Fibroblast of villous mesenchyme (primary cell): ENCODE measurements around the gene SEMA5B. TPM values are rescaled to one million over a fixed set of nuclear protein-coding genes. Genes with fewer than 3 reads are reported as not detected.

ENCODE experiments used
- DNase-seq: peaks from one replicate; pipeline ENCODE4 v3.0.0-alpha.2; 2010; ENCODE audit warnings: low read depth
- H3K4me3 ChIP-seq: 2 replicates; pipeline ENCODE4 v1.5.1; 2011; ENCODE audit warnings: low read depth, mild to moderate bottlenecking, low read length
- CTCF ChIP-seq: IDR thresholded peaks from 2 replicates; pipeline ENCODE4 v1.5.1; 2012; ENCODE audit warnings: low read depth, mild to moderate bottlenecking, low read length; ENCODE audit not compliant: insufficient read depth
- total RNA-seq: library from RNA; depleted of rRNA; stranded (reverse); fragments of >200 nt; gene quantifications from 2 replicates; pipeline ENCODE4 v1.2.3, GENCODE V29; 2012

The SEMA5B gene
- total RNA-seq, 1 donor, result not detected

GRCh38 chr3:122880624-122881023, 146.9 kb downstream of the SEMA5B start:
- no peak for TF ChIP-seq CTCF
- DNase-seq, result no peak
- no peak overlapping the region for H3K4me3 ChIP-seq

GRCh38 chr3:122880173-122880572, 147.4 kb downstream of the SEMA5B start:
- DNase-seq, result no peak
- no peak overlapping the region for H3K4me3 ChIP-seq
- no peak for TF ChIP-seq CTCF

- no peak for DNase-seq
- no peak for TF ChIP-seq CTCF
- no peak overlapping the region for H3K4me3 ChIP-seq
Measured at GRCh38 chr3:122875547-122876127, 151.9 kb downstream of the SEMA5B start.

DNA sequence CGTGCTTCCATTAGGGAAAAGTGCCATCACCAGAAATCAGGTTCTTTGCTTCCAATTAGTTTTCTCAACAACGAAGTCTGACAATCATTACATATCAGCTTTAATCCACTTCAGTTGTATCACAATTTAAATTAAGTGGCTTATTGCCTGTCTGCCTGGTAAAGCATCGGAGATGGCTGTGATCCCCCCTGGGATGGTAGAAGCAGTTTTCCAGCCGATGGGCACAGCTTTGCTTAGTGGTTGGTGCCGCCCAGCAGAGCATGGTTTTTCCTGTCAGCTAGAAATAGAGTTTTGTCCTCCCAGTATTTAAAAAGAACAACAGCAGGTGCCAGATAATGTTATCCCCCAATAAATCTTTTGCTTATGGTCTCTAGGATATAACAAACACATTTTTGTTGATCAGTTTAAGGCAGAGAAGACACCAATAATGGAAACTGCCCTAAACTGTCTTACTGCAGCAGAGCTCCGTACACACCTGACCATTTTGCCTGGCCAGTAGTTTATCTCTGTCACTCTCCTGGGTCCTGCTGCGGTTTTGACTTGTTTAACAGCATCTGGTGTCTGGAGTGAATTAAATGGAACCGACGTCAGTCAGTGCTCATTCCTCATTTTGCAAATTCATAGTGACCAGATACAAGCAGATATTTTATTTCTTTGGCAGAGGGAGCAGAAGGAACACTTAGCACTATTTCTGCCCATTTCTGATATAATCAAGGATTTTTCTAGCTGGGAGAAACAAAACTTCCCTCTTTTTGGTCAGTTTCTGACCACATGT, 153.6 kb downstream of the SEMA5B start:
- no peak for TF ChIP-seq CTCF

DNA sequence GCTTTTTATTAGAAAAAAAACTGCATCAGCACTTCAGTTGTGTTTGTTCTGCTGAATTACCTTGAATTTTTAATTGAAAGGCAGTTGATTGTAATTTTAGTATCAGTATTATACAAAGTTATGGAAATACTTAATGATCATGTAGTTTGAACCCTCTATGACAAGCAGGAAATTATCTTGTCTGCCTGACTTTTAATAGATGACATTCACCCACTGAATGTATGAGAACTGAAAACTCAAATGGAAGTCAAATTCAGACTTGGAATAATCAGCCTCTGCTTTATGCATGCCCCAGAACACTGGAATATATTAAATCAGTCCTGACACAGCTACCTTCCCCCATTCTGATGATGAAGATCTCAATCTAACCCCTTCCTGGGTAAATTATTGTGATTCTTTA, 159.2 kb downstream of the SEMA5B start:
- no peak for DNase-seq
- H3K4me3 ChIP-seq, result no peak overlapping the region
- no peak for TF ChIP-seq CTCF

More for the DNA sequence above, 153.6 kb downstream of the SEMA5B start:
- no peak overlapping the region for H3K4me3 ChIP-seq
- DNase-seq, result no peak

DNA sequence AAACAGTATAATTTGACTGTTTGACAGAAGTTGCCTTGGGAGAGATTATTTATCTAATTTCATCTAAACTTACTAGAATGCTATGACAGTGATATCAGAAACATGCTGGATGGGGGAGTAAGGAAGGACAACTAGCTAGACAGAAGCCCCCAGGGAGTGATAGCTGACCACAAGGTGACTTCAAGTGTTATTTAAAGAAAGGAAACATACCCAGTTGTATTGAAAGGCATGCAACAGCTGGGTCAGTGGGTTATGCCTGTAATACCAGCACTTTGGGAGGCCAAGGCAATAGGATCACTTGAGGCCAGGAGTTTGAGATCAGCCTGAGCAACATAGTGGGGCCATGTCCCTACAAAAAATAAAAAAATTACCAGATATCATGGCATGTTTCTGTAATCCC, 163.1 kb downstream of the SEMA5B start:
- TF ChIP-seq CTCF, result no peak
- no peak for DNase-seq
- H3K4me3 ChIP-seq, result no peak overlapping the region
